Measurements from ENCODE around the gene CHD6.

Gene CHD6

GRCh38 chr20:41390889-41391288 lies 227.3 kb downstream of the CHD6 start:
- no peak for DNase-seq

DNA sequence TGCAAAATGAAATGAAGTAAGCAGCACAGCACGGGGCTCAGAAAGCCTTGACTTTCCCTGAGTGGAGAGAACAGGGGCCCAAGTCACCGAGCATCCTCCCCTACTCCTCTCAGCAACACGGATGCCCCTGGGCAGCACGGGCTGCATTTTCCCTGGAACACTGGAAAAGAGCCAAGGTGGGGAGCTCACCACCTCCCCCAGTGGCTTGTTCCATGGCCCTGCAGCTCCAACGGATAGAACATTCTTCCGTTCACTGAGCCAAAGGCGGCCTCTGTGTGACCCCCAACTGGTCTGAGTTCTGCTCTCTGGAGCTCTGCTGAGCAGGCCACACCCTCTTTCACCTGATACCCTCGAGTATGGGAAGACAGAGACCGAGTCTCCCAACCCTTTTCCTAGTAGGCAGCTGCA lies 230.7 kb downstream of the CHD6 start:
- DNase-seq, result no peak

DNA sequence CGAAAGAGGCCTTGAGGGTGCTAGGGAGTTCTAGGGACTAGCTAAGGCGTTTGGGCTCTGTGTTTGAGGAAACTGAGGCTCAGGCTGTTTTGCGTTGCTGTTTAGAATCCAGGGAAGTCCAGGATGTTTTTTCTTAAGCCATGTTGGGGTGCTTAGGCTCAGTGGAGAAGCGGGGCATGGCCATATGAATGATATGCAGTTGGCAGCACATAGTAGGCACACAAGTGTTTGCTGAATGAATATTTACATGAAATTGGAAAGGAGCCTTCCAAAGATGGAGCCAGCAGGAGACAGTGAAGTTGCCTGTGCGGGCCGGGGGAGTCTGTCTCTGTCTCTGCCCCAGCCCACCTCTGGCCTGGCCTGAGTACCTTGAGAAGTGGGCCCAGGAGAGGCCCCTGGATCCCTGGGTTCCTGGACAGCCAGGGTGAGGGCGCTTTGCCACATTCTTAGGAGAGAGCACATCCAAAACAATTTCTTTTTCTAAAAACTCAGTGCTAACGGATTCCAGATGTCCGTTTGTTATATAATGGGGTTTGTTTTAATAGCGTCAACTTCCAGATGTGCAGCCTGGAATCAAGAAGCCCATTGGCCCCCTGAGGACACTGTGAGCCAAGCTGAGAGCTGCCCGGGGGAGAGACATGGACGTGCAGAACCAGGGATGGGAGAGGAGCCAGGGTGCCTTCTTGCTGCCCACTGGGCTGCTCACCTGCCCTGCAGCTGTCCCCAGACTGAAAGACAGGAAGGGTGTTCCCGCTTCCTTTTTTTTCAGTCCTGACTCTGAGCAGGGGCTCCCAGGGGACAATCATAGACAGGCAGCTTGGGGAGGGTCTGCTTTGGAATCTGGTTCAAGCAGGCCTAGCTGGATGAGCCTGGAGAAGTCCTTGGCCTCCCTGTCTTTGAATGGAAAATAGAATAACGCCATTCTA lies 231.4 kb downstream of the CHD6 start:
- DNase-seq, result no peak

GRCh38 chr20:41382791-41383305 lies 235.3 kb downstream of the CHD6 start:
- DNase-seq, result no peak

- DNase-seq, result no peak
Observed at GRCh38 chr20:41380551-41381193, 237.5 kb downstream of the CHD6 start.

DNA sequence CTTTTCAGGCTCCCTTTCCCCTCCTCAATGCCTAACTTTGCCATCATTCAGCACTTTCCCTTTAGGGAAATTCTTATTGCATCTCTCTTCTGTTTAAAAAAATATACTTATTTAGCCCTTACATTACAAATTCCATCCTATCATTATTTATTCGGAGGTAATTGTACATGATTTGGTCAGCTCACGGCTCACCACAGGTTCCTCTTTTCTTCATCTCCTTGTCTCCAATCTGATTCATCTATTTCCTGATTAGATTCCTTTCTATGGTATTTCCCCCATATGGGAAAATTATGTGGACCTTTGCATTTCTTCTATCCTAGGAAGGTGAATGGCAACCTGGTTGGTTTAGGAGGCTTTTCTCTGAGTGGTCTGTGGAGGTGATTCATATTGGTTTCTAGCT lies 238.6 kb downstream of the CHD6 start:
- no peak for DNase-seq

- no peak for DNase-seq
Observed at GRCh38 chr20:41377275-41377674, 240.9 kb downstream of the CHD6 start.

DNA sequence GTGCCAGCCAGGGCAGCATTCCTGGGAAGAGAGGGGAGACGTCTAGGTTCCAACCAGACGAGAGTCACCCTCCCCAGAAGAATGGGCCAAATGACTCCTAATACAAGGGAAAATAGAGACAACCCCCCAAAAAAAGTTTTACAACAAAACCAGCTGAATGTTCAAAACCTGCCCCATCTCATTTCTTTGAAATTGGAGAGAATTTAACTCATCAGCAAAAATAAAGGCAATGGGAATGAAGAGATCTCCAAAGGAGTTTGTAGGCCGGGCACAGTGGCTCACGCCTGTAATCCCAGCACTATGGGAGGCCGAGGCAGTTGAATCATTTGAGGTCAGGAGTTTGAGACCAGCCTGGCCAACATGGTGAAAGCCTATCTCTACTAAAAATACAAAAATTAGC lies 241.8 kb downstream of the CHD6 start:
- no peak for DNase-seq

DNA sequence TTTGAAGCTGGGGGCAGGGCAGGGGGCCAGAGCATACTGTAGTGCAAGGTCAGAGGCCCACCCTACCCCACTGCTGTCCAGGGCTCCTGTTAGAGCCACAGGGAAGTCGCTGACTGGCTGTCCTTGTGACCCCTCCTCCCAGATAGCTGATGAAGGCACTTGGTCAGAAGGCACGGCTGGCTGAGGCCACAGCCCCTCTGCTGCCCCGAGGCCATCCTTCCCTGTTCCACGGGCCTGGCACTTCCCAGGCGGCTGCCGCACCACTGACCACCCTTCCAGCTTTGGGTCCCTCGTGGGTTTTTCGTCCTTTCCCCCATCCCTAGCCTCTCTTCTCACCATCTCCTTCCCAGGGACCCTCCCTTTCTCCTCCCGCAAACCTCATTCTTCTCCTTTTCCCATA lies 242.3 kb downstream of the CHD6 start:
- no peak for DNase-seq

- no peak for DNase-seq
Observed at GRCh38 chr20:41373931-41374920, 244.0 kb downstream of the CHD6 start.

GRCh38 chr20:41373251-41373783 lies 244.9 kb downstream of the CHD6 start:
- no peak for DNase-seq

DNA sequence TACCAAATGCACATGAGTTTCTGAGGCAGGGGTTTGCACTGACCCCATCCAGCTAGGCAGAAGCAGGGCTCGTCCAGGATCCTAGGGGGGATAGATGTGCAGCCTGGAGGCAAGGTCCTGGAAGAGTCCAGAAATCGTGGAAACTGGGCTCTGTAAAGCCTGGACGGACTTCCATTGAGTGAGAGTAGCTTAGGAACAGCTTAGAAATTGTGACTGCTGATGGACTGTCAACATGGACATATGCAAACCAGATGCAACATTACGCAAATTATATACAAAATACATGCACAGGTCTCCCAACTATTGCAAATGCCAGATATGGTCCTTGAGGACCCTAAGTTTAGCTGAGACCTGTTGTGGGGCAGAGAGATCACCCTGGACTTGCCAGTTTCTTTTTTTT lies 246.8 kb downstream of the CHD6 start:
- no peak for DNase-seq

DNA sequence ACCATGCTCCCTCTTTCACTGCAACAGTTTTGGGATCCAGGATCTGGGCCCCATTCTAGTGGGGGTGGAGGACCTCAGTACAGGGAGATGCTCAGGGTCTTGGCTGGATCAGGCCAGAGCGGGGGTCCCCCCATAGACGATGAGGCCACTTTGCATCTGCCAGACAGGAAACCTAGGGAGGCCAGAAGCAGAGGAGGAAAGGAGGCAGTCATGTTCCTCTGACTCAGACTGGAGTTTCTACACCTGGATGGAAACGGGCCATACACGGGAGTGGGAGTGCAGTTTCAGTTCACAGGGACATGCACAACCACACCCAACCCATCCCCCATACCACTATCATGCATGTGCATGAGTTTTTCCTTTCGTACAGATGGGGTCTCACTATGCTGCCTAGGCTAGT lies 248.0 kb downstream of the CHD6 start:
- no peak for DNase-seq

DNA sequence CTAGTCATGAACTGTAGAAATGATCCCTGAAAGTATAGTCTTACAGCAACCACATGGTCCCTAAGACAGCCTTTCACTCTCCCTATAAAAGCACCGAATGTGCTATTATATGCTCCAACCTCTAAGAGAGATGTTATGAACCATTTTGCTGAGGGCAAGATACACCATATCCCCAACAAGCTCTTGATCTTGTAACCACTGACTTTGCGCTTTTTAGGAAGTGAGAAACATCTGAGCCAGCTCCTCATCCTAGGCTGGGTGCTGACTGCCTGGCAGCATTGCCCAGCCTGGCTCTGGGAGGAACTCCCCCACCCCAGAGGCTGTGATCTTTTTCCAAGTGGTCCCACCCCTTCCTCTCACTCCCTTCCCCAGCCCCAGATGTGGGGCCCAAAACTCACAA lies 248.5 kb downstream of the CHD6 start:
- no peak for DNase-seq

- no peak for DNase-seq
Observed at GRCh38 chr20:41367956-41368355, 250.2 kb downstream of the CHD6 start.

DNA sequence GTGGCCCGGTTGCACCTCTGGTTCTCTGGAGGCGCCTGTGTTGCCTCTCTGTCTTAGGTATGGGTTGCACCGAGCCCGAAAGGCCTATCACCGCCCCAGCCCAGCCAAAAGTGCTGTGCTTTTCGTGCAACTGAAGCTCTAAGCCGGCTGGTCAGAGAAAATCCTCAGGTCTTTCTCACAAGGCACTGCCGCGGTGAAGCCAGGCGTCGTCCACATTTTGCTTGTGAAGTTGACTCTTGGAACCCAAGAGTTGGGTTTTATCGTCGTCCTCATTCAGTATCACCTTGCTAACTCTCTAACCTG lies 250.8 kb downstream of the CHD6 start:
- no peak for DNase-seq

DNA sequence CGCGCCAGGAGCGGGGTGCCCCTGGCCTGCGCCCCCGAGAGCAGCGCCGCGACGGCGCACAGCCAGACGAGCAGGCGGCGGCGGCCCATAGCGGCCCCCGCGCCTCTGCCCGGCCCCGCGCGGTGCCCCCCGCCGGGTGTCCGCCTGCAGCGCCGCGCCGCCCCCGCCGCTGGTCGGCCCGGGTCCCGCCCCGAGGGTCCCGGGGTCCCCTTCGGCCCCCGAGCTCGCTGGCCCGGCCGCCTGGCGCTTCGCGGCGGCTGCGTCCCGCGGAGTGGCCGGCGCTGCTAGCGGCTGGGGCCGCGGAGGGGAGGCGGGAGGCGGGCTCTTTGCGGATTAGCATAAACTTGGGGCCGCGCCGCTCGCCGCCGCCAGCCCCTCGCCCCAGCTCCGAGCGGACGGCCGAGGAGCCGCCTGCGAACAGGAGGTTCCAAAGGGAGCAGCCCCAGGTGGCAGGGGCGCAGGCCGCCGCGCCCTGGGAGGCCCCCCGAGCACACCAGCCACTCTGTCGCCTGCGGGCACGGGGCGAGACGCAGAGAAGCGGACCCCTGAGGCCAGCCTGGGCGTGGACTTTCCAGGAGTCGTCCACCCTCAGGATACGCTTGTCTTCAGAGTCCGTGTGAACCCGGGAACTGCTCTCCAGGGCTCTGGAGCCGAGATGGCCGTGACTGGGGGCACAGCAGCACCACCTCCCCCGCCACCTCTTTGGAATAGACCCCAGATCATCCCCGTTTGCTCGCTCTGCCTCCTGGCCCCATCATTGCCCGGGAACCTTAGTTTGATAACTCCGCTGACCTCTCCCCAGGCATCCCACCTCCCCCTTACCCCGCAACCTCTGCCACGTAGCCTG lies 251.4 kb downstream of the CHD6 start, which contains the start of gene EMILIN3:
TSS of gene EMILIN3 (minus strand) at position 273 of the 847 bp plus-strand sequence. CDS start at position 89, 184 bp downstream.
- no peak for DNase-seq

DNA sequence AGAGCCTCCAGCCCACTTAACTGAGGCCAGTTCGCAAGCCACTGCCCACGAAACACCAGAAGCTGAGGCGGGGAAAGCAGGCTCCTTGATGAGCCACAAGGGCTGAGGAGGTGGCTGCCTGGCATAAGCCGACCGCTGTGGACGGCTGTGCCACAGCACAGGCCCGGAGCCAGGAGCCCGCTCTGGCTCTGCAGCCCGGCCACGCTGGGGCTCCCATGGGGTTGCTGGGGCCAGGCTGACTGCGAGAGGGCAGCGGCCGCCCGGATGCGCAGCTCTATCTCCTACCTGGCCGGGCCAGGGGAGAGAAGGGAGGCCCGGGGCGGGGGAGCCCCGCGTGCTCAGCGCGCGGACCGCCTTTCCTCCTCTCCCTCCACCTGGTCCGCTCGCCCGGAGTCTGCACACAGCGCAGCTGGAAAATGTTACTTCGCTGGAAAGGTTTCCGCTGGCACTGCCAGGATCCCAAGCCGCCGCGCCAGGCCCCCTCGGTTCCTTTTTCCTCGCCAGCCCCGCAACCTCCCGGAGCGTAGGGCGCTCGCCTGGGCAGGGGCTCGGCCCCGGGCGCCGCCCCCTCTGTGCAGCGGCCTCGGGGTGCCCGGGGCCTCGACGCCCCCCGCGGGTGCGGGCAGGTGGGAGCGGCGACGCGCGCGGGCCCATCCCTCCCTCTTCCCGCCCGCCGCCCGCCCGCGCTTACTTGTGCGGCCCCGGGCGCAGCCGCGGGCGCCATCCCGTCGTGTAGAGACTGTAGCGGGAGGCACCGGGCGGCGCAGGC lies 252.2 kb downstream of the CHD6 start:
- no peak for DNase-seq

GRCh38 chr20:41364967-41365765 lies 253.0 kb downstream of the CHD6 start:
- no peak for DNase-seq

DNA sequence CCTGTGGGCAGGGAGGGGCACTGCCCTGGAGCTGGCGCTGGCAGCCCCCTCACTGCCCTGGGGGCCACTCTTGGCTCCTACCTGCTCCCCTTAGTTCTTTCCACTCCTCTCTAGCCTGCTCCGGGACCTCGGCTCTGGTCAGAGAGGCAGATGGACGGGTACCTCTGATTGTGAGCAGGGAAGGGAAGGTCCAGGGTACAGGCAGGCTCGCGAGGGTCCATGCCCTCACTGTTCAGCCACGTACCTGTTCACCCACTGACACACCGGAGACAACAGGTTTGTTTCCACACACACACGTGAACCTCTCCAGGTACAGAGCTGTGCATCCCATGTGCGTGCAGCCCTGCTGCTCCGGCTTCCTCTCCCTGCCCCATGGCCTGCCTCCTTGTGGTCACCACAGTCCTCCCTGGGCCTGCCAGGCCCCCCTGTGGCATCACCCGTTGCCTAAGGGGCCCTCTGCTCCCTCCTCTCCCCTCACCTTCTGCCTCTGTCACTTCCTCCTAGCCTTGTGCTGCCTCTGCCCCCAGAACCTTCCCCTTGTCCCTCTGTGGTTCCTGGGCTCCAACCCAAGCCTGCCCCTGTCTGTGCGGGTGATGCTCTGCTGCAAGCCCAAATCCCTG lies 253.8 kb downstream of the CHD6 start:
- DNase-seq, result no peak

Measured in NCI-H2081 treated with DMSO at 0.1 percent for 48 hours (cell line).